Karpas-422 (cell line): ENCODE results near the gene ERG. TPM values are rescaled to one million over a fixed set of nuclear protein-coding genes. Genes with fewer than 3 reads are reported as not detected.

Experiments
- DNase-seq: peaks from one replicate; pipeline ENCODE4 v3.0.0-alpha.2; 2015
- H2AFZ ChIP-seq: fragments of 200-600 bp; sonication (generic); 2 replicates; pipeline ENCODE4 v1.6.1; 2014; ENCODE audit warnings: antibody characterized with exemption, low read length, mixed read lengths
- H3K27ac ChIP-seq: fragments of 200-600 bp; sonication (generic); 2 replicates; pipeline ENCODE4 v1.5.1; 2014; ENCODE audit warnings: mild to moderate bottlenecking, low read length, moderate library complexity
- H3K27me3 ChIP-seq: fragments of 200-600 bp; sonication (generic); 2 replicates; pipeline ENCODE4 v1.6.1; 2014; ENCODE audit warnings: low read length, mixed read lengths
- H3K36me3 ChIP-seq: fragments of 200-600 bp; sonication (generic); 2 replicates; pipeline ENCODE4 v1.6.1; 2014; ENCODE audit warnings: low read length, mixed read lengths; ENCODE audit not compliant: insufficient read depth
- H3K4me1 ChIP-seq: fragments of 200-600 bp; sonication (generic); 2 replicates; pipeline ENCODE4 v1.6.1; 2014; ENCODE audit warnings: mild to moderate bottlenecking, low read length, mixed read lengths
- H3K4me2 ChIP-seq: fragments of 200-600 bp; sonication (generic); 2 replicates; pipeline ENCODE4 v1.6.1; 2014; ENCODE audit warnings: low read length, low read depth, mild to moderate bottlenecking; ENCODE audit not compliant: poor library complexity, severe bottlenecking
- H3K4me3 ChIP-seq: fragments of 200-600 bp; sonication (generic); 2 replicates; pipeline ENCODE4 v1.5.1; 2014; ENCODE audit warnings: mild to moderate bottlenecking, antibody characterized with exemption, low read length, mixed read lengths
- H3K79me2 ChIP-seq: fragments of 200-600 bp; sonication (generic); 2 replicates; pipeline ENCODE4 v1.6.1; 2014; ENCODE audit warnings: mild to moderate bottlenecking, low read length, mixed read lengths
- H3K9ac ChIP-seq: fragments of 200-600 bp; sonication (generic); 2 replicates; pipeline ENCODE4 v1.6.0; 2014; ENCODE audit warnings: low read length
- H3K9me2 ChIP-seq: fragments of 200-600 bp; sonication (generic), shearing (Covaris generic); replicated peaks from 2 replicates; pipeline ENCODE4 v1.6.0; 2014; ENCODE audit warnings: mild to moderate bottlenecking, low read length, moderate library complexity; ENCODE audit not compliant: insufficient read depth
- H3K9me3 ChIP-seq: fragments of 300-700, 200-600 bp; sonication (generic); 2 replicates; pipeline ENCODE4 v1.6.1; 2014; ENCODE audit warnings: low read length, mixed read lengths
- H4K20me1 ChIP-seq: fragments of 200-600 bp; sonication (generic); 2 replicates; pipeline ENCODE4 v1.6.1; 2014; ENCODE audit warnings: mild to moderate bottlenecking, antibody characterized with exemption, low read length, low read depth; ENCODE audit not compliant: insufficient read depth
- total RNA-seq: library from RNA; depleted of rRNA; stranded (reverse); fragments of >200 nt; shearing (Covaris generic); gene quantifications from 2 replicates; pipeline ENCODE4 v1.2.3, GENCODE V29; 2014; ENCODE audit warnings: low replicate concordance

Gene ERG
- total RNA-seq, 1 experiment from 2014 or later = not detected

DNA sequence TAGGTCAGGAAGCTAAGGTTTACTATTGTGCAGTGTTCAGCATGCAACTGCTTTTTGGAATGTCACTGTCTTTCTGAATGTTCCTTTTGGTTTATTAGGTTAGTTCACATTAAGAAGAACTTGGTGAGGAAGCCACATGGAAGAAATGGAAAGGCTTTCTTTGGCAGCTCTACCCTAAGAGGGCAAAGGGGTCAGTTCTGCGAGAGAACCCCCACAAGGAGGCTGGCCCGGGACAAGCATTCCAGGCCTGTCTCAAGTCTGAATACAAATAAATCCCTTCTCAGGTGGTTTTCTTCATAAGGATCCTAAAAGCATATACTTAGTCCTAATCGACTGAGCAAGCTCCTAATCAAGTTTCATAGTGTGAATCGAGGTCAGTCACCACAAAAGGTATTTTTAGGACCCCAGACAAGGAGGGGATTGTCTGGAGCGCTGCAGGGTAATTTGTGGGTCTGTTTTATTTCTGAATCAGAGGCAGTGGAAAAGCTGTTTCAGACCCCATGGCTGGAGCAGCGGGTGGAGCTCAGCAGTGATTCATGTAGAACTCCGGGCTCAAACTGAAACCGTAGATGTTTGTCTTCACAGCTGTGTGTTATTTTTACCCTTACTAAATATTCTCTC is 63.3 kb downstream of the ERG start:
- H4K20me1 ChIP-seq = no peaks in the 10 kb centered on the region
- no peaks in the 10 kb centered on the region for H3K9me3 ChIP-seq
- no peaks in the 10 kb centered on the region for H3K36me3 ChIP-seq
- H3K4me3 ChIP-seq = no peak overlapping the region
- H3K27me3 ChIP-seq = no peaks in the 10 kb centered on the region
- H3K4me2 ChIP-seq = no peak overlapping the region
- H2AFZ ChIP-seq = no peak overlapping the region
- no peak overlapping the region for H3K27ac ChIP-seq
- DNase-seq = no peak
- no peaks in the 10 kb centered on the region for H3K4me1 ChIP-seq
- no peaks in the 10 kb centered on the region for H3K79me2 ChIP-seq
- H3K9ac ChIP-seq = no peak overlapping the region
- no peaks in the 10 kb centered on the region for H3K9me2 ChIP-seq

GRCh38 chr21:38433471-38433870 is 64.8 kb downstream of the ERG start:
- H3K27ac ChIP-seq = no peak overlapping the region
- no peak overlapping the region for H3K4me2 ChIP-seq
- H3K9me2 ChIP-seq = no peaks in the 10 kb centered on the region
- no peak overlapping the region for H2AFZ ChIP-seq
- H3K9me3 ChIP-seq = no peaks in the 10 kb centered on the region
- no peaks in the 10 kb centered on the region for H3K79me2 ChIP-seq
- H3K4me3 ChIP-seq = no peak overlapping the region
- no peaks in the 10 kb centered on the region for H3K27me3 ChIP-seq
- DNase-seq = no peak
- H3K9ac ChIP-seq = no peak overlapping the region
- H3K4me1 ChIP-seq = no peaks in the 10 kb centered on the region
- no peaks in the 10 kb centered on the region for H3K36me3 ChIP-seq
- no peaks in the 10 kb centered on the region for H4K20me1 ChIP-seq

- DNase-seq = no peak
- no peaks in the 10 kb centered on the region for H4K20me1 ChIP-seq
Measured at GRCh38 chr21:38430401-38430984, 67.8 kb downstream of the ERG start.

DNA sequence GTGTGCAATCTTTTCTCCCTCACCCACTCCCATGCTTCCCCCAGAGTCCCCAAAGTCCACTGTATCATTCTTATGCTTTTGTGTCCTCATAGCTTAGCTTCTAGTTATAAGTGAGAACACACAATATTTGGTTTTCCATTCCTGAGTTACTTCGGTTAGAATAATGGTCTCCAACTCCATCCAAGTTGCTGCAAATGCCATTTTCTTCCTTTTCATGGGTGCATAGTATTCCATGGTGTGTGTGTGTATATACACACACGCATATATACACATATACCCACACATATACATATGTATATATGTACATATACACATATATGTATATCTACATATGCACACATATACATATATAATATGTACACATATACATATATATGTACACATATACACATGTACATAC is 69.3 kb downstream of the ERG start:
- Histone ChIP-seq H3K4me2 (no peak overlapping the region), H3K9me3 (no peaks in the 10 kb centered on the region), H3K27me3 (no peaks in the 10 kb centered on the region), H3K4me1 (no peaks in the 10 kb centered on the region), H3K9ac (no peak overlapping the region), H3K27ac (no peak overlapping the region), H3K9me2 (no peaks in the 10 kb centered on the region), H2AFZ (no peak overlapping the region), H4K20me1 (no peaks in the 10 kb centered on the region), H3K36me3 (no peaks in the 10 kb centered on the region), H3K79me2 (no peaks in the 10 kb centered on the region), H3K4me3 (no peak overlapping the region)
- DNase-seq = no peak

More at GRCh38 chr21:38430401-38430984, 67.8 kb downstream of the ERG start:
- no peak overlapping the region for H3K27ac ChIP-seq
- no peaks in the 10 kb centered on the region for H3K36me3 ChIP-seq
- H3K9me2 ChIP-seq = no peaks in the 10 kb centered on the region
- H3K4me3 ChIP-seq = no peak overlapping the region
- no peak overlapping the region for H2AFZ ChIP-seq
- no peak overlapping the region for H3K9ac ChIP-seq
- H3K4me1 ChIP-seq = no peaks in the 10 kb centered on the region
- H3K27me3 ChIP-seq = no peaks in the 10 kb centered on the region
- H3K9me3 ChIP-seq = no peaks in the 10 kb centered on the region
- H3K4me2 ChIP-seq = no peak overlapping the region
- H3K79me2 ChIP-seq = no peaks in the 10 kb centered on the region

- no peaks in the 10 kb centered on the region for H4K20me1 ChIP-seq
- no peak overlapping the region for H3K9ac ChIP-seq
- no peaks in the 10 kb centered on the region for H3K9me2 ChIP-seq
- H3K4me2 ChIP-seq = no peak overlapping the region
- no peaks in the 10 kb centered on the region for H3K27me3 ChIP-seq
- no peaks in the 10 kb centered on the region for H3K9me3 ChIP-seq
- no peaks in the 10 kb centered on the region for H3K36me3 ChIP-seq
- DNase-seq = no peak
- no peak overlapping the region for H2AFZ ChIP-seq
- no peak overlapping the region for H3K4me3 ChIP-seq
- no peaks in the 10 kb centered on the region for H3K4me1 ChIP-seq
- H3K79me2 ChIP-seq = no peaks in the 10 kb centered on the region
- H3K27ac ChIP-seq = no peak overlapping the region
Measured at GRCh38 chr21:38428211-38428610, 70.1 kb downstream of the ERG start.

DNA sequence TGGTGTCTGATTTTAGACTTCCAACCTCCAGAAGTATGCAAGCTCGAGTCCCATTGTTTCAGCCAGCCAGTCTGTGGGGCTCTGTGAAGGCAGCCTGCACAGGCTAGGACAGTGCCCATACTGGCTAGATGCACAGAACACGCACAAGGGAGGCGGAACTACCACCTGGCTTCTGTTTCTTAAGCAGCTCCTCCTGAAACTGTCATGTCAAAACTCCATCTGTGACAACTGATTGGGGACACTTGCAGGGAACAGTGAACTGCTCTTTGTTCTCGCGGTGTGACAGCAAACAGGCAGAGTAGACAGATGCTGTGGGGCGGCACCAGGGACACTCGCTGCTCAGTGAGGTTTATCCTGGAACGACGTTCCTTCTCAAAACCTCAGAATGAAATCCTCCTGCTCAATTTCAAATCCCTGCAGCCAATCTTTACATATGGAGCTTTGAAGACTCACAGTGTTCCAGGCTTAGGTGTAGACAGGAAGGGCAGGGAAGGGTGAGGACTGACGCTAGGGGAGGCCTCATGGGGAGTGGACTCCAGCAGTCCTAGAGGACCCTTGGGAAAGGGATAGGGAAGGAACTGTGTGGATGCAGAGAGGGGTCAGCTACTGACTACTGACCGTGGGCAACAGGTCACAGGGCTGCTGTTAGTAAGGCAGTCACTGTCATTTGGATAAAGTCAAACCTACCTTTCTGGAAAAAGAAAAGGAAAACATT is 73.8 kb downstream of the ERG start:
- Histone ChIP-seq H3K4me3 (no peak overlapping the region), H3K36me3 (no peaks in the 10 kb centered on the region), H3K9ac (no peak overlapping the region), H2AFZ (no peak overlapping the region), H3K9me2 (no peaks in the 10 kb centered on the region), H4K20me1 (no peaks in the 10 kb centered on the region), H3K27me3 (no peaks in the 10 kb centered on the region), H3K9me3 (no peaks in the 10 kb centered on the region), H3K4me1 (no peaks in the 10 kb centered on the region), H3K27ac (no peak overlapping the region), H3K4me2 (no peak overlapping the region), H3K79me2 (no peaks in the 10 kb centered on the region)
- DNase-seq = no peak

GRCh38 chr21:38422082-38422481 is 76.2 kb downstream of the ERG start:
- H3K79me2 ChIP-seq = no peaks in the 10 kb centered on the region
- no peak for DNase-seq
- H3K4me1 ChIP-seq = no peaks in the 10 kb centered on the region

DNA sequence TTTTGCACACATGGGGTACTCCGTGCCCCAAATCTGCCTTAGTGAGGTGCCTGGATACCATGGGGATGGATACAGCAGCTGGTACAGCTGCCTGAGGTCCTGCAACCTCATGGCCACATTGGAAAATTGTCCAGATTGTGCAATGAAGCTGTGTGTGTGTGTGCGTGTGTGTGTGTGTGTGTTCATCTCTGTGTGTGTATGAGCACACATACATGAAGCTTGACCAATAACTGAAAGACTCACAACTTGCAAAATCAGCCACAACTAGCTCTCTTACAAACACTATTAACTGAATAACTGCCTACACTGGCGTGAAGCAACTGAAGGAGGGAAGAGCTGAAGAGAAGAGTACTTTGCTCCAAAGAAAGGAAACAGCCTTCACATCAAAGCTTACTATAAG is 78.1 kb downstream of the ERG start:
- H3K9me3 ChIP-seq = no peaks in the 10 kb centered on the region
- H3K27me3 ChIP-seq = no peaks in the 10 kb centered on the region
- no peak overlapping the region for H2AFZ ChIP-seq
- no peak overlapping the region for H3K4me3 ChIP-seq
- DNase-seq = no peak
- no peaks in the 10 kb centered on the region for H3K4me1 ChIP-seq
- no peak overlapping the region for H3K27ac ChIP-seq
- H3K9me2 ChIP-seq = no peaks in the 10 kb centered on the region
- no peaks in the 10 kb centered on the region for H3K79me2 ChIP-seq
- no peak overlapping the region for H3K4me2 ChIP-seq
- H3K36me3 ChIP-seq = no peaks in the 10 kb centered on the region
- H4K20me1 ChIP-seq = no peaks in the 10 kb centered on the region
- H3K9ac ChIP-seq = no peak overlapping the region

More at GRCh38 chr21:38422082-38422481, 76.2 kb downstream of the ERG start:
- H3K9me2 ChIP-seq = no peaks in the 10 kb centered on the region
- H3K9ac ChIP-seq = no peak overlapping the region
- H3K27ac ChIP-seq = no peak overlapping the region
- no peaks in the 10 kb centered on the region for H3K9me3 ChIP-seq
- H3K36me3 ChIP-seq = no peaks in the 10 kb centered on the region
- no peaks in the 10 kb centered on the region for H4K20me1 ChIP-seq
- H3K27me3 ChIP-seq = no peaks in the 10 kb centered on the region
- no peak overlapping the region for H3K4me2 ChIP-seq
- H2AFZ ChIP-seq = no peak overlapping the region
- H3K4me3 ChIP-seq = no peak overlapping the region
